Thymus (tissue), 11 donors: ENCODE measurements around the gene WRAP53. TPM values are rescaled to one million over a fixed set of nuclear protein-coding genes. Genes with fewer than 3 reads are reported as not detected.

Experiments
- DNase-seq, 9 donors: peaks; one replicate each; pipeline ENCODE4 v3.0.0-alpha.2; 2013; ENCODE audit warnings: low spot score in 9 of 9, low read depth in 6 of 9, missing footprints in 1 of 9
- H3K27ac ChIP-seq, 2 donors: one replicate each; pipeline ENCODE4 v1.5.1; 2013; ENCODE audit warnings: control low read depth in 1 of 2, low read depth in 1 of 2, low read length in 1 of 2, mild to moderate bottlenecking in 1 of 2, moderate library complexity in 1 of 2
- H3K27me3 ChIP-seq, 2 donors: one replicate each; pipeline ENCODE4 v1.5.1; 2013; ENCODE audit warnings: low read length in 1 of 2; ENCODE audit not compliant: control insufficient read depth in 2 of 2, insufficient read depth in 1 of 2
- H3K36me3 ChIP-seq, 2 donors: one replicate each; pipeline ENCODE4 v1.5.1; 2013; ENCODE audit warnings: low read length in 1 of 2, mild to moderate bottlenecking in 1 of 2, moderate library complexity in 1 of 2; ENCODE audit not compliant: control insufficient read depth in 2 of 2, insufficient read depth in 2 of 2
- H3K4me1 ChIP-seq, 2 donors: one replicate each; pipeline ENCODE4 v1.5.1; 2013; ENCODE audit warnings: low read length in 2 of 2; ENCODE audit not compliant: control insufficient read depth in 2 of 2, insufficient read depth in 2 of 2
- H3K4me3 ChIP-seq, 2 donors: one replicate each; pipeline ENCODE4 v1.5.1; 2013; ENCODE audit warnings: low read length in 2 of 2, control low read depth in 1 of 2, mild to moderate bottlenecking in 1 of 2
- H3K9me3 ChIP-seq, 2 donors: one replicate each; pipeline ENCODE4 v1.5.1; 2013; ENCODE audit warnings: low read length in 1 of 2, mild to moderate bottlenecking in 1 of 2; ENCODE audit not compliant: control insufficient read depth in 2 of 2, insufficient read depth in 1 of 2
- WGBS: extraction: QIAGEN DNeasy Blood & Tissue Kit; methylation state at CpG from one replicate; pipeline ENCODE4 v1.1.7; 2013; 5-methylcytosine and 5-hydroxymethylcytosine counted together
- polyA plus RNA-seq: library from polyadenylated mRNA; stranded (reverse); fragments of 200-250 nt; gene quantifications from one replicate; pipeline ENCODE4 v1.2.3, GENCODE V29; 2013
- total RNA-seq: library from RNA; stranded (reverse); fragments of 120-200 nt; gene quantifications from one replicate; pipeline ENCODE4 v1.2.4, GENCODE V29; 2013
- donor health status: healthy.

Gene WRAP53
- total and polyA plus RNA-seq, 2 donors = 13.2 to 14.2 TPM

DNA sequence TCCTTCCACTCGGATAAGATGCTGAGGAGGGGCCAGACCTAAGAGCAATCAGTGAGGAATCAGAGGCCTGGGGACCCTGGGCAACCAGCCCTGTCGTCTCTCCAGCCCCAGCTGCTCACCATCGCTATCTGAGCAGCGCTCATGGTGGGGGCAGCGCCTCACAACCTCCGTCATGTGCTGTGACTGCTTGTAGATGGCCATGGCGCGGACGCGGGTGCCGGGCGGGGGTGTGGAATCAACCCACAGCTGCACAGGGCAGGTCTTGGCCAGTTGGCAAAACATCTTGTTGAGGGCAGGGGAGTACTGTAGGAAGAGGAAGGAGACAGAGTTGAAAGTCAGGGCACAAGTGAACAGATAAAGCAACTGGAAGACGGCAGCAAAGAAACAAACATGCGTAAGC, 13.3 kb upstream of the WRAP53 start:
- Histone ChIP-seq H3K36me3 (peaks cover 59 to 63% of the 10 kb centered on the region in 2 donors), H3K9me3 (peaks cover 13 to 16% of the 10 kb centered on the region in 2 donors), H3K4me3 (no peak overlapping the region), H3K4me1 (no peaks in the 10 kb centered on the region), H3K27me3 (no peaks in the 10 kb centered on the region), H3K27ac (no peak overlapping the region)
- no peak for DNase-seq
- WGBS = 96% methylated on average over 14 of the region's 14 CpGs

GRCh38 chr17:7676533-7676932, 11.7 kb upstream of the WRAP53 start:
- Histone ChIP-seq H3K27me3 (no peaks in the 10 kb centered on the region), H3K9me3 (peaks cover 13 to 16% of the 10 kb centered on the region in 2 donors), H3K27ac (no peak overlapping the region), H3K4me3 (no peak overlapping the region), H3K36me3 (peaks cover 45 to 48% of the 10 kb centered on the region in 2 donors), H3K4me1 (no peaks in the 10 kb centered on the region)
- no peak for DNase-seq
- WGBS = 98% methylated on average over 5 of the region's 5 CpGs

GRCh38 chr17:7677388-7678067, 10.7 kb upstream of the WRAP53 start:
- no peaks in the 10 kb centered on the region for H3K27me3 ChIP-seq
- H3K36me3 ChIP-seq = peaks cover 37 to 42% of the 10 kb centered on the region in 2 donors
- no peak for DNase-seq
- no peak overlapping the region for H3K4me3 ChIP-seq
- WGBS = 96% methylated on average over 10 of the region's 10 CpGs
- H3K4me1 ChIP-seq = no peaks in the 10 kb centered on the region
- H3K9me3 ChIP-seq = peaks cover 13 to 16% of the 10 kb centered on the region in 2 donors
- no peak overlapping the region for H3K27ac ChIP-seq

DNA sequence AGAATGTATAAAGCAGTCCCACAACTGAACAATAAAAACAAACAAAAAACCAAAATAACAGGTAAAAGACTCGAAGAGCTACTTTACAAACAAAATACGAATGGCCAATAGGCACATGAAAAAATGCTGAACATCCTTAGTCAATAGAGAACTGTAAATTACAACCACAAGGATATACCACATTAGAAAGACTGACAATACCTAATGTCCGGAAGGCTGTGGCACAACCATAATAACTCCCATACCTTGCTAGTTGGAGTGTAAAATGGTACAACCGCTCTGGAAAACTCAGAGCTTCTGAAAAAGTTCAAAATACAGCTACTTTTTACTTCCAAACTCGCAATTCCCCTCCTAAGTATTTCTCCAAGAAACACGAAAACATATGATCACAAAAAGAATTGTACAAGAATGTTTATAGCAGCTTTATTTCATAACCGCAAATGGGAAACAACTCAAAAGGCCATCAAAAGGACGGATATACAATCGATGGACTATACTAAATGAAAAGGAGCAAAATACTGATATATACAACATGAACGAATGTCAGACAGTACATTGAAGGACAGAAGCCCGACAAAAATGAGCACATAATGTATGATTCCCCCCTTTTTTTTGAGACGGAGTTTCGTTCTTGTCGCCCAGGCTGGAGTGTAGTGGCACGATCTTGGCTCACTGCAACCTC, 3.3 kb upstream of the WRAP53 start:
- H3K27ac ChIP-seq = peak overlapping the region; percentile 99
- peaks cover 4 to 25% of the 10 kb centered on the region in 2 donors for H3K4me1 ChIP-seq
- no peaks in the 10 kb centered on the region for H3K9me3 ChIP-seq
- no peaks in the 10 kb centered on the region for H3K27me3 ChIP-seq
- WGBS = 84% methylated on average over 15 of the region's 15 CpGs
- peak in 2 of 9 donors; percentile 18 to 21 for DNase-seq
- H3K4me3 ChIP-seq = peak overlapping the region; percentile 92 to 93
- peaks cover 3 to 10% of the 10 kb centered on the region in 2 donors for H3K36me3 ChIP-seq

DNA sequence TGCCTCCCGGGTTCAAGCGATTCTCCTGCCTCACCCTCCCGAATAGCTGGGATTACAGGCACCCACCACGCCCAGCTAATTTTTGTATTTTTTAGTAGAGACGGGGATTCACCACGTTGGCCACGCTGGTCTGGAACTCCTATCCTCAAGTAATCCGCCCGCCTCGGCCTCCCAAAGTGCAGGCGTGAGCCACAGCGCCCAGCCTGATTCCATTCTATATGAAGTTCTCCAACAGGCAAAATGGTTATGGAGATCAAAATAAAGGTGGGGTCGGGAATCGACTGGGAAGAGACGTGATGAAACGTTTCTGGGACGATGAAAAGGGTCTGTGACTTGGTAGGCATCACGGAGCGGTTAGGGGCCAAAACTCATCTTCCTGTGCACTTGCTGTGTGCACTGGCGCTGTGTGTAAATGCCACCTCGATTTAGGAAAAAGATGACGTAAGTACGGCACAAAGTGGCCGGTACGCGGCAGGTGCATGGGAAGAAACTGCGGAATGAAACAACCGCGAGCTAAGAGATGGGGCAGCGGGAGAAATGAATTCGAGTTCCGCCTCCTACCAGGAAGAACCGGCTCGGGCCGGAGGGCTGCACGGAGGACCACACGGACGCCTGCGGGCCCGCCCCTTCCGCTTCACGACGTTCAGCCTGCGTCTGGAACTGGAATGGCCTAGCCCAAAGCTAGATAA, 2.6 kb upstream of the WRAP53 start:
- WGBS = 16% methylated on average over 44 of the region's 44 CpGs

DNA sequence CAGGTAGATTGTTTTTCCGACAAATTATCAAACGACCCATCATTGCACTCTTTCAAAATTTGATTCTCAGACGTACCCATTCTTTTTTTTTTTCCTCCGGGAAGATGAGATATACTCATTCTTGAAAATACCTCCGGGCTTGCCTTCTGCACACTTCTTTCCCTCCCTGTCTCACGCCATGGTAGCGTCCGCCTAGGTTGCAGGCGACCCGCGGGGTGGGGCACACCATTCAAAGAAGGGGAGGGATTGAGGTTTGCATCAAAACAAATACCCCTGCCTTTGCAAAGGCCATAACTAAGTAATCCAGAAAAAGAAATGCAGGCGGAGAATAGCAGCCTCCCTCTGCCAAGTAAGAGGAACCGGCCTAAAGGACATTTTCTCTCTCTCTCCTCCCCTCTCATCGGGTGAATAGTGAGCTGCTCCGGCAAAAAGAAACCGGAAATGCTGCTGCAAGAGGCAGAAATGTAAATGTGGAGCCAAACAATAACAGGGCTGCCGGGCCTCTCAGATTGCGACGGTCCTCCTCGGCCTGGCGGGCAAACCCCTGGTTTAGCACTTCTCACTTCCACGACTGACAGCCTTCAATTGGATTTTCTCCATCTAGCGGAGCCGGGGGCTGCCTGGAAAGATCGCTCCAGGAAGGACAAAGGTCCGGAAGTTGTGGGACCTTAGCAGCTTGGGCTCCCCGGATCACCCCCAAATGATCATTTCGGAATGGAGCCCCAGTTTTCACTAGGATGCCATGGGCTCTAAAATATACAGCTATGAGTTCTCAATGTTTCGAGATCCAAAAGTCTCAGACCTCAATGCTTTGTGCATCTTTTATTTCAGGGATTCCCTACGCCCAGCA, 1.8 kb upstream of the WRAP53 start:
- Histone ChIP-seq H3K9me3 (no peaks in the 10 kb centered on the region), H3K4me3 (peak overlapping the region; percentile 92 to 93), H3K36me3 (peaks cover 3 to 14% of the 10 kb centered on the region in 2 donors), H3K4me1 (peaks cover 4 to 25% of the 10 kb centered on the region in 2 donors), H3K27me3 (no peaks in the 10 kb centered on the region), H3K27ac (peak overlapping the region; percentile 99)
- WGBS = under 1% methylated on average over 30 of the region's 30 CpGs
- DNase-seq = peak; percentile 86 to 98 (median 91)

More for the DNA sequence above, 2.6 kb upstream of the WRAP53 start:
- H3K27me3 ChIP-seq = no peaks in the 10 kb centered on the region
- H3K4me1 ChIP-seq = peaks cover 4 to 25% of the 10 kb centered on the region in 2 donors
- H3K27ac ChIP-seq = peak overlapping the region; percentile 99
- peak overlapping the region; percentile 92 to 93 for H3K4me3 ChIP-seq
- DNase-seq = peak in 5 of 9 donors; percentile 88 to 97 (median 94)
- H3K9me3 ChIP-seq = no peaks in the 10 kb centered on the region
- peaks cover 3 to 14% of the 10 kb centered on the region in 2 donors for H3K36me3 ChIP-seq

- H3K36me3 ChIP-seq = peaks cover 3 to 14% of the 10 kb centered on the region in 2 donors
- DNase-seq = peak; percentile 81 to 97 (median 91)
- H3K27me3 ChIP-seq = no peaks in the 10 kb centered on the region
- H3K9me3 ChIP-seq = no peaks in the 10 kb centered on the region
- under 1% methylated on average over 30 of the region's 30 CpGs for WGBS
- peak within 1 kb of the TSS; percentile 99 for H3K27ac ChIP-seq
- peak within 1 kb of the TSS; percentile 92 to 93 for H3K4me3 ChIP-seq
- peaks cover 4 to 25% of the 10 kb centered on the region in 2 donors for H3K4me1 ChIP-seq
Observed at GRCh38 chr17:7687072-7687907, 987 bp upstream of the WRAP53 start, which contains the start of gene TP53. Gene TP53 (minus strand): TSS chr17:7687490. CDS start chr17:7676594, 10,896 bp downstream.

GRCh38 chr17:7688808-7689316, 585 bp downstream of the WRAP53 start:
- Histone ChIP-seq H3K27me3 (no peaks in the 10 kb centered on the region), H3K4me1 (peaks cover 4 to 24% of the 10 kb centered on the region in 2 donors), H3K27ac (no peak overlapping the region), H3K36me3 (peaks cover 0 to 15% of the 10 kb centered on the region in 2 donors), H3K4me3 (peak overlapping the region; percentile 92 to 93), H3K9me3 (no peaks in the 10 kb centered on the region)
- no peak for DNase-seq
- WGBS = 31% methylated on average over 13 of the region's 13 CpGs
